Measurements from ENCODE around the gene CCL28.
"Not testable (repeated sequence)": the region's sequence is repeated elsewhere in the genome, so short reads cannot be mapped to it uniquely, and the experiment has no call there.

Gene CCL28, protein sequence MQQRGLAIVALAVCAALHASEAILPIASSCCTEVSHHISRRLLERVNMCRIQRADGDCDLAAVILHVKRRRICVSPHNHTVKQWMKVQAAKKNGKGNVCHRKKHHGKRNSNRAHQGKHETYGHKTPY

DNA sequence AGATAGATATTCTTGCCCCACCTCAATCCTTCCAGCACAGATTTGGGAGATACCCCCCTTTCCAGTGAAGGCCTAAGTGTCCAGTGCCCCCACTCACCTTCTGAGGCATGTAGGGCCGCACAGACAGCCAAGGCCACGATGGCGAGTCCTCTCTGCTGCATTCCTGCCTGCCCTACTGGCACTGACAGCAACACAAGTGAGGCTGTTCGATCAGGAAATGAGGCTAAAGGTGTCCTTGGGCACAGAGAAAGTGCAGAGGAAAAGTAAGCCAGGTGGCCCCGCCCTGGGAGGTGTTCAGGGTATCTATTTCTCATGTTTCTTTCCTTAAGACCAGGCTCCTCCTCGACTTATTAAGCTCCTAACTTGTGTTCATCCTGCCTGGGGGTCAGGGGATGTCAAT, at the start of gene CCL28:
TSS of gene CCL28 (minus strand) at position 236 of the 400 bp plus-strand sequence. CDS start at position 161, 75 bp downstream.
- no peak for DNase-seq

DNA sequence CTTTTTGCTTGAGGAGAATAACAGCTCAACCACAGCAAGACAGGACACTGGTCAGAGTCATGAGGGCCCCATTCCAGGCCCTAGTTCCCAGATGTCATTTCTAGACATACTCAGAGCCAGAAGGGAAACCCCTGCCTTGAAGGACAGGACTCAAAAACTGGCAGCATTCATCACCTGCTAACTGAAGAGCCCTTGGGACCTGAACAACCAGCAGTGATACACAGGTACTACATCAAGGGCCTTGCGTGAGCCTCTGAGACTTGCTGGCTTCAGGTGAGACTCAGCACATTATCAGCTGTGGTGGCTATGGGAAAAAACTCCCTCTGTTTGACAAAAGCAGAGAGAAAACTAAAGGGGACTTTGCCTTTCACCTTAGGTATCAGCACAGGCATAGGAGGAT, 48.9 kb upstream of the CCL28 start:
- DNase-seq, result no peak

DNA sequence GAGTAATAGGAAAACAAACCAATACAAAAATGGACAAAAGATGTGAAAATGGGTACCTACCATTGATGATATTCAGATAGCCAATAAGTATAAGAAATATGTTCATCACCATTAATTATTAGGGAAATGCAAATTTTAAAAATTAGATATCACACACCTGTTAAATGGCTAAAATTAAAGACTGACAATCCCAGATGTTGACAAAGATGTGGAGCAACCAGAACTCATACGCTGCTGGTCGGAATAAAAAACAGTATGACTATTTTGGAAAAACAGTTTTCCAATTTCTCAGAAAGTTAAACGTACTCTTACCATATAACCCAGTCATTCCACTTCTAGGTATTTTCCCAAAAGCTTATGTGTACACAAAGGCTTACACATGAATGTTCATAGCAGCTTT, 44.4 kb upstream of the CCL28 start:
- DNase-seq, result no peak

DNA sequence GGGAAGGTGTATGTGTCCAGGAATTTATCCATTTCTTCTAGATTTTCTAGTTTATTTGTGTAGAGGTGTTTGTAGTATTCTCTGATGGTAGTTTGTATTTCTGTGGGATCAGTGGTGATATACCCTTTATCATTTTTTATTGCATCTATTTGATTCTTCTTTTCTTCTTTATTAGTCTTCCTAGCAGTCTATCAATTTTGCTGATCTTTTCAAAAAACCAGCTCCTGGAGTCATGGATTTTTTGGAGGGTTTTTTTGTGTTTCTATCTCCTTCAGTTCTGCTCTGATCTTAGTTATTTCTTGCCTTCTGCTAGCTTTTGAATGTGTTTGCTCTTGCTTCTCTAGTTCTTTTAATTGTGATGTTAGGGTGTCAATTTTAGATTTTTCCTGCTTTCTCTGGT, 29.4 kb upstream of the CCL28 start:
- not testable (repeated sequence) for DNase-seq

DNA sequence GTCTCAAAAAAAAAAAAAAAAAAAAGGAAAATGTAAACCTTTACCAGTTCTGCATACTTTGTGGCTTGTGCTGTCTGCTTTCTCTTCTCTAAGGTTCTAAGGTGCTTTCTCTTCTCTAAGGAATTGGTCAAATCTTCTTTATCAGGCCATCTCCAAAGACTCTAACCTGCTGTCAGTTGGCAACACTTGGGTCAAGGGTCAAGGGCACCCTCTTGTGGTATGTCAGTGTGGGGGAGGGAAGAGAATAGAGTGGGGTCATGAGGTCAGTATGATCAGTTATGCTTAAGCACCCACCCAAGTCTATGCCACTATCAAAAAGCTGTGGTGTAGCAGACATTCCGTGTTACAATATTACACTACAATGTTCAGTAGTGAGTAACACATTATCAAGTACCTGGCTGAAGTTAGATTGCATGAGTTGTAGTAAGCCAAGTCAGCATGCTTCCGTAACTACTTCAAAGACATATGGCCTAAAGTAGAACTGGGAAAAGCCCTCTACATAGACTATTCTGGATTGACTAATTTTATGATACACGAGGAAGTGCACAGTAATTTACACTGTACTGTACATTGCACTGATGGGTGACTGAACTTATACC, 25.0 kb upstream of the CCL28 start:
- no peak for DNase-seq

DNA sequence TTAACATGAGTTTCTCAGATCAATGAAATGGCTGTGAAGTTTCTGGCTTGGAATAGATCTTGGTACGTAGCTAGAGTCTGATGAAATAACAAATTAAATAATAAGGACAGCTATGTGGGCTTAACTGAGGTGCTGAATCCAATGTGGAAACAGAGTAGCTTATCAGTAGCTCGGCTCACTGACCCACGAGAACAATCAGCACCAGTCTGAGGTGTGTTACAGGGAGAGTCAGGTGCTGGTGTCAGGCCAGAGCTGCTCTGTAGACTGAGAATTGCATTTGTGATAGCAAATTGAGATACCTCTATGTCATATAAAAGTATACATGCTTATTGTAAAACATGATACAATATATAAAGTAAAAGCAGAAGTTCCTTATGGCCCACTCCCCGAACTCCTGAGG, 21.2 kb upstream of the CCL28 start:
- no peak for DNase-seq

DNA sequence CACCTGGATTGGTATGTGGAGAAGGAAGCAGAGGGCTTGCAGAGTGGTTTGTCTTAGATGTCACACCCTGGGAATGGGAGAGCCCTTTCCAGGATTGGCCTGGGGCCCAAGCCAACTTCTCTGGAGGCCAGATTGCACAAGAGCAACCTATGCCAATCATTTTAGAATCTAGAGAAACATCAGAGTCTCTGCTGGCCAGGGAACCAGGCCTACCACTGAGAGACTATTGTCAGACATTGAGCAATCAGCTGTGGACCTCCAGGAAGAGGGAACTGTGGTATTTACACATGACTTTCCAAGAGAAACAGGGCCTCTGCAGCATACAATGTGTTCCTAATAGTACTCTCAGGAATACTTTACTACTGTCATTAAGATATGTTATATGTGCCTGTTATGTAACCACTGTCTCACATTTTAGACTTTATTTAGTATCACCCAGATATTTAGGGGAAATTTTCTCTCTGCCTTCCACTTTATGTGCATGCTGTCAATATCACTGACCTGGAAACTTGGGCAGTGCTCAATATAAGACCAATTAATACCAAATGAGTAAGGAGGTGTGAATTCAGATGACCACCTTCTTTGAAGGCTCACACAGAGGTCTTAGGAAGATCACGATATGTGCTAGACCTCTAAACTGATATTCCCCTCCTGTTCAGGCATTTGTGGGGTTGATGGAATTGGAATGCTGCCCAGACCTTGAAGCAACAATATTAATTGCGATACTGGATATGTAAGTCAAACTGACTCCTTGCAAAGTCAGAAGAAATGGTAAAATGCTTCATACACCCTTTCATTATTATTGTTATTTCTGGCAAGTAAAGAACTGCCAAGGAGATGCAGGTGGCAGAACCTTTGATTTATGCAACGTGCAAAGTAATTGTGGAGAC, 20.5 kb upstream of the CCL28 start:
- no peak for DNase-seq

DNA sequence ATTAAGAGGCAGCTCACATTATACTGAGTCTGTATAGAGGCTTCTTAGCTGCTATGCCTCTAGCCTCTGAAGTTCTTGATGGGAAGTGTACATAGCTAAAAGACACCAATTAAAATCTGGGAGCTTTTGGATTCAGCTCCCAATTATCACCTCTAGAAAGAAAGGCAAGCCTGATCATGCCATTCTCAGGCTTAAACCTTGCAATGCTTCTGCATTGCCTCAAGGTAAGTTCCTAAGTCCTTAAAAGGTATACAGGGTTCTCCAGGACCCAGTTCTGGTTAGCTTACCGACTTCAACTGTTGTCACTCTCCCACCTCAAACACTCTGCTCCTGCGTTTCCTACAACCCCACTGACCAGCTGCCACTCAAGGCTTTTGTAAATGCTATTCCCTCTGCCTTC, 17.5 kb upstream of the CCL28 start:
- no peak for DNase-seq

DNA sequence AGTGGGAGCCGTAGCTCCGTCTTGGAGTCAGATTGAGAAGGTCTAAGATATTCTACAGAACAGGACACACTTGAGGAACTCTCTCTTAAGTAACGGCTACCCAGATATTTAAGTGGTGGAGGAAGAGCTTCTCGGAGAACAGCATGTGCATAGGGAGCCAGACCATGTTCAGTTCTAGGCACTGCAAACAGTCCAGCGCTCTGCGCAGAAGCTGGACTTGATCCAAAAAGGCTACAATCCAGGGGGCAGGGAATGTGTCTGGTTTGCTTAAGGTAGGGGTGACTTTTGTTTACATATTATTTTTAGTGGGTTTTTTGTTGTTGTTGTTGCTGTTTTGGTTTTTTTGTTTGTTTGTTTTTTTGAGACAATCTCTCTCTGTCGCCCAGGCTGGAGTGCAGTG, 16.8 kb upstream of the CCL28 start:
- DNase-seq, result no peak

DNA sequence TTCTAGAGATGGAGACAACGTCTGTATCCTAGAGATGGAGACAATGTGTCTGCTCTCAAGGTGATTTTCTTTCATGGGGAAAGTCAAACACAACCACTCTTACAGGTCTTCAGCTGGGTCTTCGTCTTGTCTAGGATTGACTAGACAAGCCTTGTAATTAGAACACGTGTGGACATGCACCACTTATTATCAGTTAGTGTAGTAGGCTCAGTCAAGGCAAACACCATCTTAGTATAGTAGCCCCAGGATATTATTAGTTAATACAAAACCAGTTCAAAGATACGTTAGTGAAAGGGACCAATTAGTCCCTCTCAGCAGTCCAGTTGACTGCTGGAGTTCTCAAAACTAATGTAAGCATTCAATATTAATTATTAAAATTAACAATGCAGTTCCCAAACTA, 15.1 kb upstream of the CCL28 start:
- no peak for DNase-seq

DNA sequence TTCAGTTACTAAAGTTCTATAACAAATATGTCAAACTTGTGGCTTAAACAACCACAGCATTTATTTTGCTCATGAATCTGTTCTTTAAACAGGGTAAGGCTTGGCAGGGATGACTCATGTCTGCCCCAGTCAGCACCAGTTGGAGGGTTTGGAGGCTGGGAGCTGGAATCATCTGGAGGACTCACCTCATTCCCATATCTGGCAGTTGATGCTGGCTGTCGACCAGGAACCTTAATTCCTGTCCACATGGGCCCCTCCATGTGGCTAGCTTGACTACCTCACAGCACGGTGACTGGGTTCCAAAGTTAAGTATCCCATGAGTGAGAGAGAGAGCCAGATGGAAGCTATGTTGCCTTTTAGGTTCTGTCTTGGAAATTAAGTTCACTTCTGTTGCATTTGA, 13.8 kb upstream of the CCL28 start:
- no peak for DNase-seq

DNA sequence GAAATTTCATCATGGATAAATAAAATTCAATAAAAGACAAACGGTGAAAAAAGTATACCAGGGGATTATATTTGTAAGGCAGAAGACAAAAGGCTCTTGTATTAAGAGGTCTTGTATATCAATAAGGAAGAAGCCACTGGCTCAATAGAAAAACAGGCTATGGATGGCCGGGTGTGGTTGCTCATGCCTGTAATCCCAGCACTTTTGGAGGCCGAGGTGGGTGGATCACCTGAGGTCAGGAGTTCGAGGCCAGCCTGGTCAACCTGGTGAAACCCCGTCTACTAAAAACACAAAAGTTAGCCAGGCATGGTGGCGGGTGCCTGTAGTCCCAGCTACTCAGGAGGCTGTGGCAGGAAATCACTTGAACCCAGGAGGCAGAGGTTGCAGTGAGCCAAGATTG, 10.9 kb upstream of the CCL28 start:
- DNase-seq, result not testable (repeated sequence)

DNA sequence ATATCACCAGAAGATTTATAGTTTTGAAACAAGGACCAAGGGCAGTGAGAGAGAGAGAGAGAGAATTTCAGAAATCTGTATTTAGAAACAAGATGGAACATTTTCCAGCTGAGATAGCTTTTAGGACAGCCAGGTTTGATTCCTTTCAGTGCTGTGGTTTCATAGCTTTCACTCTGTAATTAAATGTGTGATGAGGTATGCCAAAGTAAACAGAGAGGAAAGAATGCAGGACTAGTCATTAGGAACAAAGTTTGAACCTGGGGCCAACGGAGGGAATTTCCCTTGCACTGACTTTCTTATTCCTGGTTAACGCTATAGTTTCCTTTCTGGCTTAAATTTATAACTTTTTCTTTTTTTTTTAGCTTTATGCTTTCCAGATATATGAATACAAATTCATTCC, 10.0 kb upstream of the CCL28 start:
- no peak for DNase-seq

DNA sequence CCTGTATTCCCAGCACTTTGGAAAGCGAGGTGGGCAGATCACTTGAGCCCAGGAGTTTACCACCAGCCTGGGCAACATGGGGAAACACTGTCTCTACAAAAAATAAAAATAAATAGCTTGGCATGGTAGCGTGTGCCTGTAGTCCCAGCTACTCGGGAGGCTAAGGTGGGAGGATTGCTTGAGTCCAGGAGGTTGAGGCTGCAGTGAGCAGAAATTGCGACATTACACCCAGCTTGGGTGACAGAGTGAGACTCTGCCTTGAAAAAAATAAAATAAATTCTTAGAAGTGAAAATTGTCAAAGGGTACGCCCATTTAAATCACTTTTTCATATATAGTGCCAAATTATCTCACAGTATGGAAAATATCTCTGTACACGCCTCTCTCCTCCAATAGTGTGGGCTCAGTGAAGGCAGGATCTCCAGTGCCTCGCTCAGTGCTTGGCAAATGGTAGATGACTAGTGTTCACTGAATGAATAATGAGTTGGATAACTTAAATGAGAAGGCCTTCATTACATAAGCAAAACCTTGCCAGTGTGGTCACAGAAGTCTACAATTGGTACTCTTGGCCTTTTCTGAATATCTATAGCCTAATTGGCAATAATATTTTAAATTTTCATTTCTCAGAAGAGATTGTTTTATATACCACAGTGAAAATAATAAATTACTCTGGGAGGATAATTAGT, 9.4 kb upstream of the CCL28 start:
- no peak for DNase-seq

DNA sequence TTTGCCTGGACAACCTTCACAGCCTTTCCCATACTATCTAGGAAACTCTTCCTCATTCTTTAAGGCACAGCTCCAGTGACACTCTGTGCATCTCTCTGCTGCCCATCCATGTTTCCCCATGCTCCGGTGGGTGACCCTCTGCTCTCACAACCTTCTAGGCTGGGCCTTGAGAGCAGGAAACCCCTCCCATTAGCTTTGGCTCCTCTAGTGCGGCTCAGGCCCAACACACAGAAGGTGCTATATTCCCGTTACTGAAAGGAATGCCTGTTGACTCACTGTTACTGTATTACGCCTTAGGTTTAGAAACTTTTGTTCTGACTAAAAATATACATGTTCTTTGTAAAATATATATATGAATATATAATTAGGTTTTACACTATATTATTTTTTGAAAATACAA, 8.1 kb upstream of the CCL28 start:
- DNase-seq, result no peak

DNA sequence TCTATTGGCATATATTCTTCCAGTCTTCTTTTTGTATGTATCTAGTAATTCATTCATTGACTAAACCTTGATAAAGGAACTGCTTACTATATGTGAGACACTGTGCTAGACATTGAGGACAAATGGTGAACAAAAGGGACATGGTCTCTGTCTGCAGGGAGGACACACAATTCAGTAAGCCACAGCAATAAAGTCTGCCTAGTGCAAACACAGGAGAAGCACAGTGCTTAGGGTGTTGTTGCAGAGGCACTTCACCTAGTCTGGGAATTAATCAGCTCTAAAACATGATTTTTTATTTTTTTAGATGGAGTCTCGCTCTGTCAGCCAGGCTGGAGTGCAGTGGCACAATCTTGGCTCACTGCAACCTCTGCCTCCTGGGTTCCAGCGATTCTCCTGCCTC, 6.4 kb upstream of the CCL28 start:
- DNase-seq, result no peak

DNA sequence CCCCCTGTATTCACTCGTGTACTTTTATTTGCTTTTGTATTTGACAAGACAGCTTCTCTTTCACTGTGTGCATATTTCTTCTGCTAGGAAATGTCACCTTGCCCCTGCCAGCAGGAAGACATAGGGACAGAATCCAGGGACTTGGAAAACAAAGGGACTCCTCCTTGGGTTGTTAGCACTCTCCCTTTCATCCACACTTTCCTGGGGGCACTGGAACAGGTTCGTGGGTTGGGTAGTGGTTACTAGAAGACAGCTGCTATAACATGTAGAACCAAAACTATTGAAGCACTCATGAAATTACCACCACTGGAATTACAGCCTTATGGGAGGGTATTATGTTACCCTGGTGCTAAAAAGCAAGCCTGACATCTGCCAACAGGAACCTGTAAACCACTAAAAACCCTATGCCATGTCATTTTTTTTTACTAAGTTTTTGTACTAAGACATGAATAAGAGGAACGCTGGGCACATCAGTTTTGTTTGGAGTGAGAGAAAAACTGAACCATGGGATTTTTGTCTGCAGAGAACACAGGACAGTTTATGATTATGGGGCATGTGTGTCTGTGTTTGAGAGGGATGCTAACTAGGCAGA, 4.7 kb upstream of the CCL28 start:
- DNase-seq, result no peak

DNA sequence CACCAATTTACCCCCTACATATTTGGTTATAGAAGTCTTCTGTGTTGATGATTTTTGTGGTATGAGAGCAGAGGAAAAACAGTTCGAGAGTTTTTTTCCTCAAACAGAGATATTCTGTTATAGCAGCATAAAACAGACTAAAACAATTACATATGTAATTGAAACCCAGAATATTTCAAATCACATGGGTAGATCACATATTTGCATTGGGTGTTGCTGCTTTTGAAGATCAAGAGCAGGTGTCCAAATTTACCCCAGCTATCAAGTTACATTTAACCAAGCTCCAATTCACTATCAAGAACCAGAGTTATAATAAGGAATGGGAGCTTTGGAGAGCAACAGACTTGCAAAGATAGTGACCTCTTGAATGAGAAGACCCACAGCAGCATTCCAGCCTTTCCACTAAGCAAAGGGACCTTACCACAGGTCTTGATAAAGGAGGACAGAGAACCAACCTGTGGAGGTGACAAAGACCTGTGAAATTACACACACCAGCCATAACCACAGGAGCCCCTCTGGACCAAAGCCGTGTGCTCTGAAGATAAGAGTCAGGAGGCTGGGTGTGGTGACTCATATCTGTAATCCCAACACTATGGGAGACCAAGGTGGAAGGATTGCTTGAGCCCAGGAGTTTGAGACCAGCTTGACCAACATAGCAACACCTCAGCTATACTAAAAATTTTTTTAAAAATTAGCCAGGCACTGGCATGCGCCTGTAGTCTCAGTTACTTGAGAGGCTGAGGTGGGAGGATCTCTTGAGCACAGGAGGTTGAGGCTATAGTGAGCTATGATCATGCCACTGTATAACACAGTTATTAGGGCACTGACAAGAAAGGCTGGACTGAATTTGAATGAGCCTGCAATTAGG, 4.0 kb upstream of the CCL28 start:
- no peak for DNase-seq

DNA sequence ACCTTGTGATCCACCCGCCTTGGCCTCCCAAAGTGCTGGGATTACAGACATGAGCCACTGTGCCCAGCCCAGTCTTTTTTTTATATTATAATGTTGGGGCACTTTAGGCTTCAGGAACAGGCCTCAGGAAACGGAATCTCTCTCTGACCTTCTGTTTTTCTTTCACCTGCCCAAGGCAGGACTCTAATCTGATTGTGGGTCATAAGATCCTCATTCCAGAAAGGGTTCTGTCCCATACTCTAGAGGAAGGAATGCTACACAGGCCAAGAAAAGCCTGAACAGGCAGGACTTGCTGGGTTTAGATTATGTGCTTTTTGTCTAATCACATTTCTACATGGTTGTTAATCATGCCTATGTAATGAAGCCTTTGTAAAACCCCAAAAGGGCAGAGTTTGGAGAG, 1.8 kb upstream of the CCL28 start:
- DNase-seq, result no peak

DNA sequence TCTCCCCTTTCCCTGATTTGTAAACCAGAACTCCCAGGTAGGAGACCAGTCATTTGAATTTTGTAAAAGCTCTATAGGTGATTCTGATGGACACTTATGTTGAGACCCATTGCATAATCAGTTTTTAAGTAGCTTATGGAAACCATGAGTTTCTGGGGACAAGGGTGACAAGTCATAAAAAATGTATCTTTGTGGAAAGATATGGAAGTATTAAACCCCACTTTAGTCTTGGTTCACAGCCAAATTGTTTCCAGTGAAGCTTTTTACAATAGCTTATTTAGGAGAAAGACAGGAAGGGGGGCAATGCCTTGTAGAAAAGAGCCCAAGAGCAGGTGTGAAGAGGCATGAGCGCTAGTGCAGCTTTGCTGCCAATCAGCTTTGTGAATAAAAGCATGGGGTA, 453 bp upstream of the CCL28 start:
- DNase-seq, result no peak

DNA sequence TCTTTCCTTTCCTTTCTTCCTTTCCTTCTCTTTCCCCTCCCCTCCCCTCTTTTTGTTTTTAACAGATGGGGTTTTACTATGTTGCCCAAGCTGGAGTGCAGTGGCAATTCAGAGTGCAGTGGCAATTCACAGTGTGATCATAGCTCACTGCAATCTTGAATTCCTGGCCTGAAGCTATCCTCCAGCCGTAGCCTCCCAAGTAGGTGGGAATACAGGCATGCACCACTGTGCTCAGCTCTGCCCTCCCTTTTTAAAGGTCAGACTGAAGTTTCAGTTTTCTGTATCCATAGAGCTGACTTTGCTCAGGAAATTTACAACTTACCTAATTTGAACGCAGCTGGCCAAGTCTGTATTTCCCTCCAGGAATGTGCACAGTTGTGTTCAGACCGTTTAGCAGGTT, 696 bp downstream of the CCL28 start:
- no peak for DNase-seq

DNA sequence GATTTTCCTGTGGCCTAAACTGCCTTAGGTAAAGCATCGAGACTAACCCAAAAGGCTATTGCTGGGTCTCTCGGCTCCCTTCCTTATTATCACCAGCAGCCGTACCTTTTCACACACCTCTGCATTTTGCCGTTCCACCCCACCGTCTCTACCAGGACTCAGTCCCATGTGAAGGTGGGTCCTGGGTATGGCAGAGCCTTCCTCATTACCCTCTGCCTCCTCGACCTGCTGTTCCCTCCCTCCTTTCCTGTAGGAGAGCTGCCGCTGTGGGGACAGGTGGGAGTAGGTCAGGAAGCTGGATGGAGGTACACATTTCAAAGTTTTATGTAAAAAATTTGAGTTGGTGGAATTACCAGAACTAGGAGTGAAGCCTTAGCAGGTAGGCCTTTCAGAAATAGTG, 1.8 kb downstream of the CCL28 start:
- DNase-seq, result no peak
